GM18517 (cell line): Measurements from ENCODE around the gene EGFL7.
"Not testable (repeated sequence)": the region's sequence is repeated elsewhere in the genome, so short reads cannot be mapped to it uniquely, and the experiment has no call there.

ENCODE experiments used
- ATAC-seq: cut with Tn5 transposase; IDR thresholded peaks from one replicate; pipeline ENCODE4 v1.9.1; 2021; ENCODE audit warnings: mild to moderate bottlenecking, moderate library complexity; ENCODE audit not compliant: unreplicated experiment

Gene EGFL7

DNA sequence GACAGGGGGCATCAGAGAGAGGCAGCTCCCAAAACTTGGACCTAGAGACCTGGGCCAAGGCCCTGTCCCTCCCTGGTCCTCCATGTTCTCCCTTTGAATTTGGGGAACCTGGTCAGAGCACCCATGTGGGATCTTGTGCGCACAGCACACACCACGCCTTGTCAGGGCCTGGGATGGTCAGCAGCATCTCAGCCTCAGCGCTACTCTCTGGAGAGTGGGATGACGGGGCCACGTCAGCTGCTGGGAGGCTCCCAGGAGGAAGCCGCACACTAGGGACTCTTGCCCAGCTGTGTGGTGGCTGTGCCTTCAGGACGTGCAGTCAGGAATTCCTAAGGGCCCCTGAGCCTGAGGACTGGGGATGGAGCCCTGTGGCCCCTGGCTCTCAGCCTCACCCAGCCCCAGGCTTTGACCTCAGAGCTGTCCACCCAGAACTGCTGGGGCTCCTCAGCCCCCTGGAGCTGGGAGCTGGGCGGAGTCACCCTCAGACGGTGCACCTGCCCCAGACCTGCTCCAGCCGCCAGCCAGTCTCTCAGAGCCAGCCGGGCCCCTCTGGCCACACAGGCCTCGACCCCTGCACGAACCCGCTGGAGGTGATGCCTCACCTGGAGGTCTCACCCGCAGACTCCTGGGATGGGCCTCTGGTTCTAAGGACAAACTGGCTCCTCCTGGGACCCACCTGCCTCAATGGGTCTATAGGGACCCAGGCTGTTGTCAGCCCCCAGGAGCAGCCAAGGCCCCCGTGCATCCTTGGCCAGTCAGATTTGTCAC is 38.3 kb upstream of the EGFL7 start:
- ATAC-seq, result no peak

DNA sequence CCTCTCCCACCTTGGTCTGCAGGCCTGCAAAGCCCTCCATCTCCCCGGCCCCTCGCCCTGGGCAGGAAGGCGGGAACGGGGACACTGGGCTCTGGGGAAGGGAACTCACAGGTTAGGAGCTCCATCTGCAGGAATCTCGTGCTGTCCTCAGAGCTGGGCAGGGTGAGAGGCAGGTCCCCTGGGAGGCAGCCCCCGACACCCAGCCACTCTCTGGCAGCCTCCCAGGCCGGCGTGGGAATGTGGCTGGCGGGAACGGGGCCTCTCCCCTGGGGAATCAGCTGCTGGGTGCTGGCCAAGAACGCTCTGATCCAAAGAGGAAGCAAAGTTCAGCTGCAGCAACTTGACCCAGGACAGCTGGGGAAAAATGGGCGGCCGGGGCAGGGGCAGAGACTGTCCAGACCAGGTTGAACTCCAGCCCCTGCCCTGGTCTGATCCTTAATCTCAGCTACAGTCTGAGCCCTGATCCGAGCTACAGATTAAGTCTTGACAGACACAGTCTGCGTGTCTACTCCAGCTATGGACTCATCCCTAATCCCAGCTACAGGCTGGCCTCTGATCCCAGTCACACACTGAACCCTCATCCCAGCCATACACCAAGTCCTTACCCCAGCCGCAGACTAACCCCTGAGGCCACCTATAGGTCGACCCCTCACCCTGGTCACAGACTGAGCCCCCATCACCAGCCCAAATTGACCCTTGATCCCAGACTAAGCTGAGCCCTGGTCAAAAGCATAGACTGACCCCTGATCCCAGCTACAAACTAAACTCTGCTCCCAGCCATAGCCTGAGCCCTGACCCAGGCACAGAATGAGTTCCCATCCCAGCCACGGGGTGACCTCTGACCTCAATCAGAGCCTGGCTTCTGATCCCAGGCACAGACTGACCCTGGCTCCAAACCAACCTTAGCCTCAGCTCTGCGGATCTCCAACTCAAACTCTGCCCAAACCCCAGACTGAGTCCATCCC is 37.3 kb upstream of the EGFL7 start:
- ATAC-seq, result no peak

GRCh38 chr9:136626066-136626725 is 36.5 kb upstream of the EGFL7 start:
- no peak for ATAC-seq

- ATAC-seq, result no peak
These were observed 35.7 kb upstream of the EGFL7 start for GRCh38 chr9:136626740-136627642.

- no peak for ATAC-seq
These were observed 35.0 kb upstream of the EGFL7 start for GRCh38 chr9:136627703-136628102.

DNA sequence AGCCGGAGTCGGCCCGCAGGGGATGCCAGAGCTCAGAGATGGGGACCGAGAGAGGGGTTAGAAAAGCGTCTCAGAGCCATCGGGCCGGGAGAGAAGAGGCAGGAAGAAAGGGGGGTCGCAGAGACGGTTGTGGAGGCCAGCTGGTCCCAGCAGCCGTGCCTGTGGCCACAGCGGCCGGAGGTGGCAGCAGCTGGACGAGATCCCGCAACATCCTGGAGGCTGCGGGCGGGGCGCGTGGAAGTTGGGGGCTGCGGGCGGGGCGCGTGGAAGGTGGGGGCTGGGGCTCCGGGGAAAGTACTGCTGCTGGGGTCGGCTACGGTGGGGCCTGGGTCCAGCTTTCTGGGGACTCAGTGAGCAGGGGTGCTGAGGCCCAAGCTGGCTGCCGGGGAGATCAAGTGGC is 34.4 kb upstream of the EGFL7 start:
- no peak for ATAC-seq

GRCh38 chr9:136629001-136629878 is 33.5 kb upstream of the EGFL7 start:
- no peak for ATAC-seq

GRCh38 chr9:136629879-136630661 is 32.6 kb upstream of the EGFL7 start:
- ATAC-seq, result no peak

DNA sequence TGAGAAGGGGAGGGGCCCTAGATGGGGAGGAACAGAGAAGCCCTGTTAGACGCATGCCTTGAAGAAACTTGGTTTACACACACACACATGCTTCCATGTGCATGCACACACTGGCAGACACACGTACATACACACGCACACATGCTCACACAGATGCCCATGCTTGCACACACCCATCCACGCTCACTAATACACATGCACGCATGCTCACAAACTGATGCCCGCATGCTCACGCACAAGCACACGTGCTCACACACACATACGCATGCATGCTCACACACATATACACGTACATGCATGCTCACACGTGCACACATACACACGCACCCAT is 32.1 kb upstream of the EGFL7 start:
- ATAC-seq, result no peak

GRCh38 chr9:136631038-136632000 is 31.4 kb upstream of the EGFL7 start:
- ATAC-seq, result no peak

DNA sequence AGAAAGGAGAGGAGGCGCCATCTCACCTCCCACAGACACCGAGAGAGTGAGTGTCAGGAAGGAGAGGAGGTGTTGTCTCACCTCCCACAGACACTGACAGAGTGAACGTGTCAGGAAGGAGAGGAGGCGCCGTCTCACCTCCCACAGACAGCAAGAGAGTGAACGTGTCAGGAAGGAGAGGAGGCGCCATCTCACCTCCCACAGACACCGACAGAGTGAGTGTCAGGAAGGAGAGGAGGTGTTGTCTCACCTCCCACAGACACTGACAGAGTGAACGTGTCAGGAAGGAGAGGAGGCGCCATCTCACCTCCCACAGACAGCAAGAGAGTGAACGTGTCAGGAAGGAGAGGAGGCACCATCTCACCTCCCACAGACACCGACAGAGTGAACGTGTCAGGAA is 30.6 kb upstream of the EGFL7 start:
- not testable (repeated sequence) for ATAC-seq

DNA sequence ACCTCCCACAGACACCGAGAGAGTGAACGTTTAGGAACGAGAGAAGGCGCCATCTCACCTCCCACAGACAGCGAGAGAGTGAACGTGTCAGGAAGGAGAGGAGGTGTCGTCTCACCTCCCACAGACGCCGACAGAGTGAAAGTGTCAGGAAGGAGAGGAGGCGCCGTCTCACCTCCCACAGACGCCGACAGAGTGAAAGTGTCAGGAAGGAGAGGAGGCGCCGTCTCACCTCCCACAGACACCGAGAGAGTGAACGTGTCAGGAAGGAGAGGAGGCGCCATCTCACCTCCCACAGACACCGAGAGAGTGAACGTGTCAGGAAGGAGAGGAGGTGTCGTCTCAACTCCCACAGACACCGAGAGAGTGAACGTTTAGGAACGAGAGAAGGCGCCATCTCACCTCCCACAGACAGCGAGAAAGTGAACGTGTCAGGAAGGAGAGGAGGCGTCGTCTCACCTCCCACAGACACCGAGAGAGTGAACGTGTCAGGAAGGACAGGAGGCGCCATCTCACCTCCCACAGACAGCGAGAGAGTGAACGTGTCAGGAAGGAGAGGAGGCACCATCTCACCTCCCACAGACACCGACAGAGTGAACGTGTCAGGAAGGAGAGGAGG is 30.1 kb upstream of the EGFL7 start:
- not testable (repeated sequence) for ATAC-seq

- ATAC-seq, result no peak
These were observed 27.8 kb upstream of the EGFL7 start for GRCh38 chr9:136634904-136635303.

DNA sequence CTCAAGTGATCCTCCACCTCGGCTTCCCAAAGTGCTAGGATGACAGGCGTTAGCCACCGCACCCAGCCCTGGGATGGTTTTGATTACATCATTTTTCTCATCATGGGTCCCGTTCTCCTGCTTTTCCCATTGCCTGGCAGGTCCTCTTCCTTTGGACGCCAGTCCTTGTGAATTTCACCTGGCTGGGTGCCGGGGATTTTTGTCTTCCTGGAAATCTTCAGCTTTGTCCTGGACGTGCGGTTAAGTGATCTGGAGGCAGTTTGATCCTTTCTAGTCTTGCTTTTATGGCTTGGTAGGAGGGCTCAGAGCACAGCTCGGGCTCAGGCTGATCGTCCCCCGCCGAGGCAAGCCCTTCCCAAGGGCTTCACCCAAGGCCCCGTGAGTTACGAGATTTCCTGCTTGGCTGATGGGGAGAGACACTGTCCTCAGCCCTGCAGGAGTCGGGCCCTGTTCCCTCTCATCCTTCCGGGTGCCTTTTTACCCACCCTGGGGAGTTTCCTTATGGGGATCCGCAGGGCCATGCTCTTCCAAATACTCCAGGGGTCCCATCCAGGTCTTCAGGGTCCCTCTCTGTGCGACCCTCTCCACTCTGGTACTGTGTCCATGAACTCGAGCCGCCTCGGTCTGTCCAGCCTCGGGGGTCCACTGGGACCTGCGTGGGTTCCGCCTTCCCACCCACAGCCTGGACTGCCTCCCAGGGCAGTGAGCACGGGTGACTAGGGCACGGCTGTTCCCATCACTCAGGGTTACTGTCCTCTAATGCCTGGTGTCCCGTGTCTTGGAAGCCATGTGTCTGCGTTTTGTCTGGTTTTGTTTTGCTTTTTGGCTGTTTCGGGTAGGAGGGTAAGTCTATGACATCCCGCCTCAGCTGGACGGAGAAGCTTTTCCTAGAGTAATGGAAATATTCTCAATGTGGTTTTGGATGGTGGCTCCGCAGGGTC is 22.3 kb upstream of the EGFL7 start:
- no peak for ATAC-seq

DNA sequence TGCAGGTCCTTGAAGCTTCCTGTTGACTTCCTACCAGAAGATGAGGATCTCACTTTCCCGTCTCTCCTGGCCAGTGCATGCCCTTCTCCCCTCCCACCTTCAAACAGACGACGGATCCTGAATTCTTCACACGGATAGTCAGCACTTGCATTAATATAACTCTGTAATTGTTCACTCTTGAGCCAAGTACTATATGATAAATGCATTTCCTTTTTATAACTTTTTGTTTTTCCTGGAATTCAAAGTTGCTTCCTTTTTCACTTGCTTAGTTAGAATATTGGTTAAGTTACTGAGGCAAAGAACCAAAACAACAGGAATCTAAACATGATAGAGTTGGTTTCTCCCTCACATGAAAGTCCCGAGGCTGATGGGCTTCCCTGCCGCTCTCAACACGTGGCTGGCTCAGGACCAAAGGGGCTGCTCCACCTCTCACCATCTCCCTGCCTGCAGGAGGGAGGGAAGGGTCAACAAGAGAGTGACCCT is 20.2 kb upstream of the EGFL7 start:
- ATAC-seq, result no peak
